HepG2 (cell line): Measurements from ENCODE around the gene LDLRAD4. TPM values are rescaled to one million over a fixed set of nuclear protein-coding genes. Genes with fewer than 3 reads are reported as not detected.

Experiments
- ARID2 ChIP-seq: sonication (generic); formaldehyde crosslinking; IDR thresholded peaks from 2 replicates; pipeline ENCODE4 v1.8.1; 2022; ENCODE audit warnings: mild to moderate bottlenecking, missing genetic modification reagents, borderline replicate concordance
- MED8 ChIP-seq: sonication (generic); formaldehyde crosslinking; IDR thresholded peaks from 2 replicates; pipeline ENCODE4 v1.8.1; 2023; ENCODE audit warnings: mild to moderate bottlenecking, missing genetic modification reagents; ENCODE audit not compliant: insufficient replicate concordance
- NFE2L2 ChIP-seq: fragments of 150-350 bp; IDR thresholded peaks from 2 replicates; pipeline ENCODE4 v1.6.1; 2014; ENCODE audit warnings: low read length
- PTBP1 ChIP-seq: fragments of 200-400 bp; formaldehyde crosslinking; IDR thresholded peaks from 2 replicates; pipeline ENCODE4 v1.6.1; 2018; ENCODE audit warnings: low read length, low read depth; ENCODE audit not compliant: poor library complexity, severe bottlenecking
- TBX3 ChIP-seq: fragments of 450-650 bp; IDR thresholded peaks from 2 replicates; pipeline ENCODE4 v1.6.1; 2017; ENCODE audit warnings: antibody characterized with exemption, mild to moderate bottlenecking, inconsistent platforms, borderline replicate concordance
- UBTF ChIP-seq: sonication (generic); formaldehyde crosslinking; IDR thresholded peaks from 2 replicates; pipeline ENCODE4 v1.4.0; 2020; ENCODE audit warnings: mild to moderate bottlenecking, missing genetic modification reagents
- WIZ ChIP-seq: sonication (generic); formaldehyde crosslinking; IDR thresholded peaks from 2 replicates; pipeline ENCODE4 v1.5.1; 2020; ENCODE audit warnings: mild to moderate bottlenecking, missing genetic modification reagents
- ZBTB37 ChIP-seq: sonication (generic); formaldehyde crosslinking; IDR thresholded peaks from 2 replicates; pipeline ENCODE4 v1.4.0; 2020; ENCODE audit warnings: mild to moderate bottlenecking, missing genetic modification reagents
- ZC3H13 ChIP-seq: sonication (generic); formaldehyde crosslinking; IDR thresholded peaks from 2 replicates; pipeline ENCODE4 v1.8.1; 2023; ENCODE audit warnings: mild to moderate bottlenecking, missing genetic modification reagents, moderate library complexity
- ZKSCAN8 ChIP-seq: IDR thresholded peaks from 2 replicates; pipeline ENCODE4 v1.6.1; 2016; ENCODE audit warnings: borderline replicate concordance, missing genetic modification reagents, missing compliant biosample characterization
- ZNF589 ChIP-seq: sonication (generic); formaldehyde crosslinking; conservative IDR thresholded peaks from 2 replicates; pipeline ENCODE4 v1.8.0; 2022; ENCODE audit warnings: mild to moderate bottlenecking, moderate library complexity, missing genetic modification reagents
- ZSCAN22 ChIP-seq: sonication (generic); formaldehyde crosslinking; IDR thresholded peaks from 2 replicates; pipeline ENCODE4 v1.4.0; 2020; ENCODE audit warnings: mild to moderate bottlenecking, missing genetic modification reagents
- polyA plus RNA-seq, 8 experiments: library from polyadenylated mRNA; depleted of rRNA in 3 of 8; stranded (reverse) in 7 of 8; unstranded in 1 of 8; fragments of >200 nt; fragmentation: Illumina TruSeq in 4 of 8; extraction: Trizol in 4 of 8; gene quantifications; 2 replicates each; pipeline versions ENCODE4 v1.2.1 to v1.2.3, GENCODE V29; 2011 to 2016; ENCODE audit warnings: low read depth in 4 of 8, missing spikeins in 1 of 8, mixed read lengths in 1 of 8; ENCODE audit not compliant: insufficient read depth in 1 of 8
- total RNA-seq, 5 experiments: library from RNA; depleted of rRNA; stranded (reverse); fragments of >200 nt; fragmentation: Illumina TruSeq; extraction: Trizol; gene quantifications; 2 replicates each; pipeline ENCODE4 v1.2.3, GENCODE V29; 2016; ENCODE audit warnings: low read depth in 1 of 5

LDLRAD4 gene
- total and polyA plus RNA-seq, 2 of the 13 experiments (the other 11 are each of a cell fraction or from before 2014, with no cell fraction given), result 13.6 to 20.9 TPM

- TF ChIP-seq ZSCAN22 (no peak), PTBP1 (no peak), ZC3H13 (CRISPR knock-in tag) (no peak), ZBTB37 (CRISPR knock-in tag) (no peak), ARID2 (CRISPR knock-in tag) (no peak), MED8 (no peak), NFE2L2 (no peak), ZKSCAN8 (CRISPR knock-in tag) (no peak), ZNF589 (CRISPR knock-in tag) (no peak), WIZ (no peak), UBTF (CRISPR knock-in tag) (no peak), TBX3 (no peak)
Observed at GRCh38 chr18:13627639-13628038, 409.1 kb downstream of the LDLRAD4 start (continued).
